ENCODE results near the gene UBAP2. TPM values are rescaled to one million over a fixed set of nuclear protein-coding genes. Genes with fewer than 3 reads are reported as not detected.

The UBAP2 gene
- polyA plus RNA-seq, 1 donor (not counting 4 experiments of a cell fraction or from before 2014, with no cell fraction given) = 16.3 TPM

GRCh38 chr9:33881635-33882034 is 167.1 kb downstream of the UBAP2 start:
- no peak overlapping the region for H3K27ac ChIP-seq (ENCODE audit: control insufficient read depth, insufficient read depth, low read length)
- H3K4me2 ChIP-seq (ENCODE audit: control insufficient read depth, extremely low read depth, insufficient read depth, low read depth, low read length) = no peak overlapping the region
- dilution Hi-C loops (cut with MboI; ENCODE audit: extremely low pct_ligation_motif_present, low sequenced_read_pairs) = no loop called here
- no peak for FAIRE-seq
- no peak overlapping the region for H2AFZ ChIP-seq (ENCODE audit: control insufficient read depth, low read length)
- H3K27me3 ChIP-seq (ENCODE audit: control insufficient read depth, extremely low read depth, insufficient read depth, low read length) = no peaks in the 10 kb centered on the region
- H3K9me3 ChIP-seq (ENCODE audit: control insufficient read depth, low read depth, low read length) = no peaks in the 10 kb centered on the region
- DNase-seq (ENCODE audit: low read depth, low spot score) = no peak
- TF ChIP-seq CTCF (optimal IDR thresholded peaks at IDR 0.05 in 1 of 3, IDR thresholded peaks at IDR 0.05 in 1 of 3, conservative IDR thresholded peaks at IDR 0.05 in 1 of 3; ENCODE audit: extremely low read depth in 1 of 3, insufficient read depth in 2 of 3, low read length in 3 of 3) (no peak), EZH2 (IDR thresholded peaks at IDR 0.05; ENCODE audit: low read length) (no peak)
- H3K4me3 ChIP-seq (ENCODE audit: control insufficient read depth in 2 of 3, extremely low read depth in 1 of 3, insufficient read depth in 2 of 3, low read depth in 1 of 3, low read length in 3 of 3) = no peak overlapping the region
- peaks cover 15% of the 10 kb centered on the region for H4K20me1 ChIP-seq (ENCODE audit: control insufficient read depth, extremely low read depth, insufficient read depth, low read length)
- peaks cover 95% of the 10 kb centered on the region for H3K79me2 ChIP-seq (ENCODE audit: control insufficient read depth, insufficient read depth, low read length)
- H3K4me1 ChIP-seq (ENCODE audit: control insufficient read depth, extremely low read depth, insufficient read depth, low read length) = peaks cover 8% of the 10 kb centered on the region
- H3K36me3 ChIP-seq (ENCODE audit: control insufficient read depth in 2 of 2, extremely low read depth in 1 of 2, insufficient read depth in 2 of 2, low read length in 2 of 2) = peaks cover 0 to 2% of the 10 kb centered on the region in 2 experiments
- H3K9ac ChIP-seq (ENCODE audit: control insufficient read depth, extremely low read depth, insufficient read depth, low read length) = no peak overlapping the region
- H3K9me1 ChIP-seq (ENCODE audit: control insufficient read depth, extremely low read depth, insufficient read depth, low read length) = peaks cover 2% of the 10 kb centered on the region

DNA sequence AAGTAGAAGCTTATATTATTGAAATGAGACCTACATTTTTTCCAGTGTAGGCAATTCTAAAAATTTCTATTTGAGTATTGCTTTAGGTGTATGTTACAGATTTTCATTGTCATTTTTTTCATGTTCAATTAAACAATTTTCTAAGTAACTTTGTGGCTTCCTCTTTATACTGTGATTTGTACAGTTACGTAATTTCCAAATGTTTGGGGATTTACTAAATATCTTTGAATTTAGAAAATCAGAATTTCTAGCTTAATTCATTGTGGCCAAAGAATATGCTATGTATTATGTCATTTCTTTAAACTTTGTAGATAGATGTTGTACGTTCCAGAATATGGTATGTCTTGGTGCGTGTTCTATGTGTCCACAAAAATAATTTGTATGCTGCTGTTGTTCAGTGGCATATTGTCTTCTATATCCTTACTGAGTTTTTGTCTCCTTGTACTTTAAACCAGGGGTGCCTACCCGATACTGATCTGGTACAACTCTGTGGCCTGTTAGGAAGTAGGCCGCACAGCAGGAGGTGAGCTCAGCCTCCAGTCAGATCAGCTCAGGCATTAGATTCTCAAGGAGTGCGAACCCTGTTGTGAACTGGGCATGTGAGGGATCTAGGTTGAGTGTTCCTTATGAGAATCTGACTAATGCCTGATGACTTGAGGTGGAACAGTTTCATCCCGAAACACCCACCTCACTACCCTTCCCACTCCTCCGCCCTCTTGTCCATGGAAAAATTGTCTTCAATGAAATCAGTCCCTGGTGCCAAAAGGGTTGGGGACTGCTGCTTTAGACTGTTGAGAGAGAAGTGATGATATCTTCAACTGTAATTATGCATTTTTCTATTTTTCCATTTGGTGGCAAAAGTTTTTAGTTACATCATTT is 168.2 kb downstream of the UBAP2 start:
- FAIRE-seq = no peak
- Histone ChIP-seq H3K4me1 (ENCODE audit: control insufficient read depth, extremely low read depth, insufficient read depth, low read length) (peaks cover 8% of the 10 kb centered on the region), H3K4me3 (ENCODE audit: control insufficient read depth in 2 of 3, extremely low read depth in 1 of 3, insufficient read depth in 2 of 3, low read depth in 1 of 3, low read length in 3 of 3) (no peak overlapping the region), H3K36me3 (ENCODE audit: control insufficient read depth in 2 of 2, extremely low read depth in 1 of 2, insufficient read depth in 2 of 2, low read length in 2 of 2) (peaks cover 0 to 2% of the 10 kb centered on the region in 2 experiments), H3K27me3 (ENCODE audit: control insufficient read depth, extremely low read depth, insufficient read depth, low read length) (no peaks in the 10 kb centered on the region), H3K9ac (ENCODE audit: control insufficient read depth, extremely low read depth, insufficient read depth, low read length) (no peak overlapping the region), H3K4me2 (ENCODE audit: control insufficient read depth, extremely low read depth, insufficient read depth, low read depth, low read length) (no peak overlapping the region), H4K20me1 (ENCODE audit: control insufficient read depth, extremely low read depth, insufficient read depth, low read length) (peaks cover 10% of the 10 kb centered on the region), H3K27ac (ENCODE audit: control insufficient read depth, insufficient read depth, low read length) (no peak overlapping the region), H3K9me3 (ENCODE audit: control insufficient read depth, low read depth, low read length) (no peaks in the 10 kb centered on the region), H3K9me1 (ENCODE audit: control insufficient read depth, extremely low read depth, insufficient read depth, low read length) (peaks cover 2% of the 10 kb centered on the region), H2AFZ (ENCODE audit: control insufficient read depth, low read length) (no peak overlapping the region), H3K79me2 (ENCODE audit: control insufficient read depth, insufficient read depth, low read length) (peaks cover 96% of the 10 kb centered on the region)
- dilution Hi-C loops (cut with MboI; ENCODE audit: extremely low pct_ligation_motif_present, low sequenced_read_pairs) = no loop called here
- TF ChIP-seq CTCF (optimal IDR thresholded peaks at IDR 0.05 in 1 of 3, IDR thresholded peaks at IDR 0.05 in 1 of 3, conservative IDR thresholded peaks at IDR 0.05 in 1 of 3; ENCODE audit: extremely low read depth in 1 of 3, insufficient read depth in 2 of 3, low read length in 3 of 3) = no peak
- TF ChIP-seq EZH2 (IDR thresholded peaks at IDR 0.05; ENCODE audit: low read length) = no peak
- DNase-seq (ENCODE audit: low read depth, low spot score) = no peak
